HG02870 (cell line): ENCODE results near the gene TMEM176B.
A peak's percentile ranks its signal among the peaks of the same experiment; 100 is the strongest.
"Not testable (repeated sequence)": the region's sequence is repeated elsewhere in the genome, so short reads cannot be mapped to it uniquely, and the experiment has no call there.

Experiments used
- ATAC-seq: cut with Tn5 transposase; IDR thresholded peaks from one replicate; pipeline ENCODE4 v1.9.1; 2021; ENCODE audit warnings: mild to moderate bottlenecking, moderate library complexity; ENCODE audit not compliant: unreplicated experiment

The TMEM176B gene

DNA sequence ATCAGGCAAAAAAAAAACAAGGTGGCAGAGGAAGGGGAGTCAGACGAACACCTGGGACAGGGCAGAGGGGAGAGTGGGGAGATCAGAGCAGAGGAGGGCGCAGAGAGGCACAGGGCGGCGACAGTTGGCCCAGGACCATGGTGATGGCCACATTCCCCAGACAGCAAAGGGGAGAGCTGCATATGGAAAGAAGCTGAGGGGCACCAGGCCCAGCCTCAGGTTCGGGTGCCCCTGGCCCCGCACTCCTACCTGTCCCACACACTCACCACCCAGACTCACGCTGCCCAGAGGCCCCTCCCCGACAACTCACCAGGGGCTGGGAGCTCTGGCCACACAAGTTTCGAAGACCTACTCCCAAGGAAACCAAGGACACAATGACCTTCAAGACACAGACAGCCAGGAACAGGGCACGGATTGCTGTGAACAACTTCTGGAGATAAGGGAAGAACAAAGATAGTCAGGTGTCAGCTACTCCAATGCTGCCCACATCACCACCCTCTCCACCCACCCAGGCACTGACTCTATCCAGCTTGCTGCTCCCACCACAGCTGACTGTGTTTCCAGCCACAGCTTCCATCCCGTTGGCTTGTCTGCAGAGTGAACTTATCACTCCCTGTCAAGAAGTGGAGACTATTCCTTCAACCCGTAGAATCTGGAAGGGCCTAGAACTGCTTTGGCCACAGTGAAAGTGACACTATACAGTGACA is 8.3 kb downstream of the TMEM176B start:
- no peak for ATAC-seq

DNA sequence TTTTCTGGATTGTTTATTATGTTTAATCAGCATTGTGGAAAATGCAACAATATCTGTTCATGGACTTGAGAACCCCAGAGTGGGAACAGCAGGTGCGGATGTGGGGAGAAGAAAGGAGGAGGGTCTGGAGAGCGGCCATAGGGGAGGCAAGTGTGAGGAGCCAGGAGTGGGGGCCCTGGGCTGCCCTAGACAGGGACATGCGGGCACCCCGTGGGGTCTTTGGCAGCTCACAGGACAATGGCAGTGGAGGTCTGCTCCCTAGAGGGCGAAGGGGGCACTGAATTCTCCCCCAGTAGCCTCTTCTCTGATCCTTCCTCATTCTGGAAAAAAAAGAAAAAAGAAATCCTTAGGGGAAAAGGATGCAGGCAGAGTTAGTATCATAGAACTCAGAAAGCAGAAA is 8.9 kb downstream of the TMEM176B start:
- ATAC-seq = no peak

DNA sequence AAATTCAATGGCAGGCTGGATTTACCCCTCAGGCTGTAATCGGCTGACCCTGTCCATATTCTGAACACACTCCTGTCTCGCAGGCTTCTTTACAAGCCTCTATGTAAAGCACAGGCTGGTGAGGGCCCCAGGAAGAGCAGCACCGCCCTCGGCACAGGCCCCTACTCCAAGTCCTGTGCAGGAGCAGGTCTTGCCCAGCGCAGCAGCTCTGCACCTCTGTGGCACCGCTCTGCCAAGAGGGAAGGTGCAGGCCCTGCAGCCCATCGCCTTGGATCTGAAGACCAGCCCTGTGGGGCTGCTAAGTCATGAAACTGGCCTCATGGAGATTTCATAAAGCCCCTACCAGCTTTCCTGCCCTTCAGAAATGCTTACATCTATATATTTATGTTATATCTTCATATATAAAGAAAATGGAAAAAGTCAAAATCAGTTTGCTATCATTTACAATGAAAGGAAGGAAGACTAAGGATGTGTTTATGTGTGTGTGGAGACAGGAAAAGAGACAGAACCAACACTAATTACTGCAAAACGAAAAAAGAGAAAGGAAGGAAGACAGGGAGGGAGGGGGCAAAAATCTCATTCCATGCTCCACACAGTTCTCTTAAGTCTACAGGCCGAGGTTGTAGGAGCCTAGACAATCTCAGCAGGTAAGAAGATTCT is 9.6 kb downstream of the TMEM176B start:
- no peak for ATAC-seq

DNA sequence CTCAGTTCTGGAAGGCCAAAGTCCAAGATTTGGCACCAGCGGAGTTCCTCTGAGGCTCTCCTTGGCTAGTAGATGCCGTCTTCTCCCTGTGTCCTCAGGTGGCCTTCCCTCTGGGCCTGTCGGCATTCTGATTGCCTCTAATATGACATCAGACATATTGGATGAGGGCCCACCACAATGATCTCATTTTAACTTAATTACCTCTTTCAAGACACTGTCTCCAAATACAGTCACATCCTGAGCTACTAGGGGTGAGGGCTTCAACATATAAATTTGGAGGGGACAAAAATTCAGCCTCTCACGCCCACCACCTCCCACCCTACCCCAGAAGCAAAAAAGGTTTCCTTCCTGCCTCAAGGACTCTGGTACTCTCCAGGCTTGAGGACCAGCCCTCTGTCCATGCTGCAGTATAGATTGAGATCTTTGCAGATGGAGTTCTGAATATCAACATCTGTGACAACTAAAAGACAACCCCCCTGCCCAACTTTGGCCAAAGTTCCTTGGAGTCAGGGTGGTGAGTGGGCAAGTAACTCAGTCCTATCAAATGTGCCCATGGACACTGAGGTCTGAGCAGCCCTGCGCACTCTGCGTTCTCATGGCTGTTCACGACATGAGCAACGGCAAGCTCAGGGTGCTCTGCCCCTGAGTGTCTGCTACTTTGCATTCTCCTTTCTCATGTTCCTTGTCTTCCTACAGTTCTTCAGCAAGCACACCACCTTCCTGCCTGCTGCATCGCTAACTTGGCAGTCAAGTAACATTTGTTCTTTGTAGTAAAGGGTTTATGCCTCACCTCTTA is 11.5 kb downstream of the TMEM176B start:
- no peak for ATAC-seq

DNA sequence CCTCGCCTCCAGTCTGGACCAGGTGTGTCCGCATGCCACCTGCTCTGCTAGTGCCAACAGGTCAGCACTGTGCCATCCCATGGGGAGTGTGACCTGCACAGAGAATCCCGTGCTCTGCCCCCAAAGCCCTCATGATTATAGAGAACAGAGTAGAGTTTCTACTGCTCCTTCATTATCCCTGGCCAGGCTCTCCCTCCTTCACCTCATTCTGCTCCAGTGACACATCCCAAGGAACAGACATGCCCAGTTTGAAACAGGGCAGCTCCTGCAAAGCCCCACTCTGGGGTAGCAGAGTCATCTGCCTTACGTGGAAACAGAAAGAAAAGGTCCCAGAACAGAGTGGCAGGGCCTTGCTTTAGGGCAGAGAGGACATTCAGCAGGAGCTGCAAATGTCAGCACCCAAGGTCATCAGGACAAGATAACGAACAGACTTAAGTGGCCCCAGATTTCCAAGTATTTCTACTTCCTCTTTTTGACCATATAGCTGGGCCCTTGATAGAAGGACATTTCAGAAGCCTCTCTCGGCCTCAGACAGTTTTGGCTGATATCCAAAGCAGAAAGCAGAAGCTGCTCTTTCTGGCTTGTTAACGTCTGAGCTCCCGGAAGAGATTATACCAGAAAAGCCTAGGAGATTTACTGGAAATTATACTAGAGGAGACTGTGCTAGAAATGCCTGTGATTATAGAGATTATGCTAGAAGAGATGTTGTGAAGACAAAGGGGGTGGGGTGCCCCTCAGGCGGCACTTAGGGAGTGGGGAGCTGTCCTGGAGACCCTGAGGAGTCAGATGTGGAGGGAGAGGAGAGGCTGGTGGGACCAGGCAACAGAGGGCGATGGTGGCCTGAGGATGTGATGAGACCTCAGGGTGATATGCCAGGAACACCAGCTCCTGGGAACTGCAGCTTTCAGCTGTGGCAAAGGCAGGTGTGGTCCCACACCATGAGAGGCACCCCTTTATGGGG is 12.6 kb downstream of the TMEM176B start:
- no peak for ATAC-seq

DNA sequence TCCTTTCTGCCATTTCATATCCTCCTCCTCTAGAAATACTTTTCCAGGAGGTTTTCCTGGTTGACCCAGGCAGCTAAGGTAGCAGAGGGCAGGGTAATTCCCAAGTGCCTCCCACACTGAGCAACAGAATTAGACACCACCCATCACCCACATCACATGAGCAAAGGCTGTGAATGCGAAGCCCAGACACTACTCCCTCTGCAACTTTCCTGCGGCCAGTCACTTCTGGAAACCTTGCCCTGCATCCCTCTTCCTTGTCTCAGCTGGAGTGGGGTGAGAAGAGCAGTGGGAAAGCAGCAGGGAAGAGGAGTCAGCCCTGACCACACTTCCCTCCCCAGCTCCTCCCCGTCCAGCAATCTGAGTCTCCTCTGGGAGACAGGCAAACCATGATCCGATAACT is 15.2 kb downstream of the TMEM176B start:
- ATAC-seq = no peak

DNA sequence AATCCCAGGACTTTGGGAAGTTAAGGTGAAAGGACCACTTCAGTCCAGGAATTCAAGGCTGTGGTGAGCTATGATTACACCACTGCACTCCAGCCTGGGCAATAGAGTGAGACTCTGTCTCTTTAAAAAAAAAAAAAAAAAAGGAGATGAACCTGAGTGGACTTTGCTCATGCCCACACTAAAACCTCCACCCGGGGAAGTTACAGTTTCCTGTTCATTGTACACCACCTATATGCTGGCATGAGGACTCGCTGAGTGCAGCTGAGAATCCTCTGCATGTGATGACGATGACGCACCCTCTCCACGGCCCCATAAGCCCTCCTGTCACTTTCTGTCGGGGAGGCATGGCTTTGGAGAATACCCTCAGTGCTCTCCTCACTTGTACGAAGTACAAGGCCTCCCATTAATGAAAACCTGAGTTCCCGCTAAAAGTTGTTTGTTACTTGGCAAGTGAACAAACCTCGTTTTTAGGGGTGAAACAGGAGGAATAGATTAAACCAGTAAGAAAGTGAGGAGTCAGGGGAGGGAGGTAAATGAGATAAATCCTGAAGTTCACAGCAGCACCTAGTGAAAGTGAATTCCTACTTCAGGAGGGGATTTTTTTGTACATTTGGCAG is 15.9 kb downstream of the TMEM176B start:
- no peak for ATAC-seq

DNA sequence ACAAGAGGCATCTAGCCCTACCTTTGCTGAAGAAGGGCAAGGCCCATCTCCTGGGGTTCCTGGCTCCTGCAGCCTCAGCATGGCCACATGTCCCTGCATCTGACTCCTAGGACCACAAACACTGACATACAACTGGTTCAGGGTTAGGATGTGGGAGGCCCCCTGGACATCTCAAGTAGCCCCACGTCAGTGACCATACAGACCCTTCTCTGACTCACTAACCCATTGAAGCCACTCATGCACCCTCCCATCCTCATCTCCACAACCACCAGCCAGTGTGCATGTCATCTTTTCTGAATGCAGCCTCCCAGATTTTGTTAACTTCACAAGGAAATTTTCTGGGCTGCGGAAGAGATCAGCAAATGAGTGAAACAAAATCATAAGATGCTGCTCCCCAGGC is 18.2 kb downstream of the TMEM176B start:
- ATAC-seq = no peak

DNA sequence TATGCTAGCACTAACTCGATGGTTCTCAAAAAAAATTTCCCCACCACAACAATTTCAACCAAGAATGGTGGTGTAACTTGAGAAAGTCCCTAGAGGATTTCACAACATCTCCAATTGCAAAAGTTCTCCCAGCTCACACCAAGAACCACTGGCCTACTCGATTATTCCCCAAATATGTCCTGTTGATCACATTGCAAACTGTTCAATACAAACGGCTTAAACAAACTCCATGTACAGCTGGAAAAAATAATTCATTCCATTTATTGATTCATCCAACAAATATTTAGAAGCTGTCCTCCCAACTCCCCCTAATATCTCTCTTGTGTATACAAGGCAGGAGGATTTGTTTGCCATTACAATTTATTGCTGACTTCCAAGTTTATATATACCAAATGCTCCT is 19.1 kb downstream of the TMEM176B start:
- ATAC-seq = no peak

DNA sequence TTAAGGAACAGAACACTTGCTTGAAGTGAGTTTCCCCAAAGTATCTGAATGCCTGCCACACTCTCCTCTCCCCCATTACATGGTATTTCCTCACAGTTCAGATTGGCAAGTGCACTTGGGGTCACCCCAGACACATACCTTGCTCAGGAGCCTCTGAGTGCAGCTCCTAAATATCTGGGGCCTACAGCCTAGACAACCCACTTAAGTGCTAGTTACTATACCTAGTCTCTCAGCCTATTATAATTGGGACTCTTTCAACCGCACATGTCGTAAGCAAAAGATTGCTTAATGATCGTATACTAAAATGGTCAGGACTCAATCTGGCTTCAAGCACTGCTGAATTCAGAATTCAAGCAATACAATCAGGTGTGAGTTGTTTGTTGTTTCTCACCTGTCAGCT is 19.9 kb downstream of the TMEM176B start:
- ATAC-seq = no peak

DNA sequence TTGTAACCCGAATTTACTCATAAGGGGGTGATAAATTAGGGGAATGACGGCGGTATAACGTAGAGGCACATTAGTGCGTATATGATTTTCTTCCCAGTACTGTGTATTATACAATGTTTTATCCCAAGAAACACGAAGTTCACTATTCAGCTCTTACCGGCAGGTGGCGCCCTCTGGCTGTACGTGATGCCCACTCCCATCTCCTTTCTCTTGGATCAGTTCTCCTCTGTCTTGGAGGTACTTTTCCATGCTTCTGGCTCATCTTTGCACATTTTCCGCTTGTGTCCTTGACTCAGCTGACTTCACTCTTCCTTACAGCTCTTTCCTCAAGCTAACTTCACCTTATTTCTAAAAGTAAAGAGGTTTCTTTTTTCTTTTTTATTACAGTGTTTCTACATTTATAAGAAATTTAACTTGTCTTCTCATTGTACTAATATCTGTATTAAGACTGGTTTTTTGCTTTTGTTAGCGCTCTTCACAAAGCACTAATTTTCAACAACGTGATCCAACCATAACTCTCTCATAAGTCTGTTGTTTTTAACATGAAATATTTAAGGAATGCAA is 21.3 kb downstream of the TMEM176B start:
- no peak for ATAC-seq

DNA sequence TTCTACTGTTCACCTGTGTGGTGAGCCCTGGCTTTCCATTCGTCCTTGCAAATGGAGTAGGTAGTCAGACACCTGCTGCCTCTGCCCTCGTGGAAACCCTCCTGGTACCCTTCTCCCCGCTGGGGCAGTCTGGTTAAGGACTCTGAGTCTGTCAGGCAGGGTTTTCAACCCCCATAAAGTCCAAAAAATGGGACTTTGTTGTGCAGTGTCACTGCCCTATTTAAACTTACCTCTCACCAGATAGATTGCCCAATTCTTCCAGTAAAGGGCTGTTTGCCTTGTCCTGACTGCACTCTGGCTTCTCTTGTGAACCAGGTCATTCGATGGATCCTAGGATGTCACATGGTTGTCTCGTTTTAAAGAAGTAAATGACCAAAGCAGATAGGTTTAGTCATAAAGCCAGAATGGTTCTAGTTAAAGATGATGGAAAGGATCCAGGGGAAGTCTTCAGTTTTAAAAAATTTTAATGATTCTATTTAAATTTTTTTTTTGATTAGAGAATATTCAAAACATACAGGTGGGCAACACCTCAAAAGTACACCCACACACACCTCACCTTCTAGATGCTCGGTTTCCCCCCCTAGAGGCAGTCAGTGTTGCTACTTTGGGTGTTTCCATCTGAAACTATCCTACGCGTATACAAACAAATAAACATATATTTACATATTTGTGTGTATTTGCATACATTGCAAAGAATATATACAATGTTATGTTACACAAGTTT is 22.0 kb downstream of the TMEM176B start:
- no peak for ATAC-seq

DNA sequence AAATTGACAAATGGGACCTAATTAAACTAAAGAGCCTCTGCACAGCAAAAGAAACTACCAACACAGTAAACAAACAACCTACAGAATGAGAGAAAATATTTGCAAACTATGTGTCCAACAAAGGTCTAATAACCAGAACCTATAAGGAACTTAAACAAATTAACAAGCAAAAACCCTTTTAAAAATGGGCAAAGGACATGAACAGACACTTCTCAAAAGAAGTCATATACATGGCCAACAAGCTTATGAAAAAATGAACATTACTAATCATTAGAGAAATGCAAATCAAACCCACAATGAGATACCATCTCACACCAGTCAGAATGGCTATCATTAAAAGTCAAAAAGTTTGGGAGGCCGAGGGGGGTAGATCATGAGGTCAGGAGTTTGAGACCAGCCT is 26.0 kb downstream of the TMEM176B start:
- ATAC-seq = not testable (repeated sequence)

DNA sequence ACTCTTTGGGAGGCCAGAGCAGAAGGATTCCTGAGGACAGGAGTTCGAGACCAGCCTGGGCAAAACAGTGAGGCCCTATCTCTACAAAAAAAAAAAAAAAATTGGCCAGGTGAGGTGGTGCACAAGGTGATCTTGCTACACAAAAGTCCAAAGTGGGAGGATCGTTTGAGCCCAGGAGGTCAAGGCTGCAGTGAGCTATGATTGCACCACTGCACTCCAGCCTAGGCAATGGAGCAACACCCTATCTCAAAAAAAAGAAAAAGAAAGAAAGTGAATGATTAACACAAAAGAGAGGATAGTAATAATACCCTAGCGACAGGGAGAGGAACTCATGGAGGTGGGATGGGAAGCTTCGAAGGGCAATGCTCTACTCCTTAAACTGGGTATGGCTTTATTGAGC is 30.4 kb downstream of the TMEM176B start:
- ATAC-seq = no peak

DNA sequence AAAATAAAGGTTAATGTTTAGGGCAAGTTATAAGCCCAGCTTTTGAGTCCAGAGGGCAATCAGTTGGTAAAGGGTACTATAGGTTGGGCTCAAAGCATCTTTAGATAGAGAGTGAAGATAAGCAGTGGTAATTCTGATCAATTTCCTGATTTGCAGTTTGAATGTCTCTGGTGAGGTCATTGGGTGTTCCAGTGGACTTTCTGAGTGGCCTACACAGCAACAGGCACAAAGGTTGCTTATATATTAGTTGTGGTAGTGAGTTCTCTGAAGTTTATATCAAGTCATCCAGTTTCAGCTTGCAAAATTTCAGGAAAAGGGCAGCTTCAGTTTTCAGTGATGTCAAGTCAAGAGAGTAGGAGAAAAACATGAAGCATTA is 33.8 kb downstream of the TMEM176B start:
- ATAC-seq = no peak

DNA sequence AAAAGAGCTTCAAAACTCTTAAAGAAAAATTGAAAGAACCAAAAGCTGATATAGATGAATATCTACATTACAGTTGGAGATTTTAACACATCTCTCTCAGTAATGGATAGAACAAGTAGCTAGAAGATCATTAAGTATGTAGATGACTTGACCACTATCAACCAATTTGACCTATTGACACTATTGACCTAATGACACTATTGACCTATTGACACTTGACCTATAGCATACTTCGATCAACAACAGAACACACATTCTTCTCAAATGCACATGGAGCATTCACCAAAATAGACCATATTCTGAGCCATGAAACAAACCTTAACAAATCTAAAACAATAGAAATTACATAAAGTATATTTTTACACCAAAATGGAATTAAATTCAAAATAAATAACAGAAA is 40.7 kb downstream of the TMEM176B start:
- ATAC-seq = no peak

DNA sequence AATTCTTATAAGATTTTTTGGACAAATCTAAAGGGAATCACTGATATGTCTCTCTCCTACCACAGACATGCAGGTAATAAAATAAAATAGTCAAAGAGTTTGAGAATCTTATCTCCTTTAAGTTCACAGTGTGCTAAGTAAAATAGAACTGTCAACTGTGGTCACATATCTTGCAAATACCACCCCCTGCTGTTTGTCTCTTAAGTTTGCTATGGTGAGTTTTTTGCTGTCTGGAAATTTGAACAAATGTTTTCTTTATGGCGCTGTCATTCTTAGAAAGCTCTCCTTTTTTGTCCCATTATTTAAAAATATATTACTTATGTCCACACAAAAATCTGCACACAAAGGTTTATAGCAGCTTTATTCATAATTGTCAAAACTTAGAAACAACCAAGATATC is 43.3 kb downstream of the TMEM176B start:
- no peak for ATAC-seq

DNA sequence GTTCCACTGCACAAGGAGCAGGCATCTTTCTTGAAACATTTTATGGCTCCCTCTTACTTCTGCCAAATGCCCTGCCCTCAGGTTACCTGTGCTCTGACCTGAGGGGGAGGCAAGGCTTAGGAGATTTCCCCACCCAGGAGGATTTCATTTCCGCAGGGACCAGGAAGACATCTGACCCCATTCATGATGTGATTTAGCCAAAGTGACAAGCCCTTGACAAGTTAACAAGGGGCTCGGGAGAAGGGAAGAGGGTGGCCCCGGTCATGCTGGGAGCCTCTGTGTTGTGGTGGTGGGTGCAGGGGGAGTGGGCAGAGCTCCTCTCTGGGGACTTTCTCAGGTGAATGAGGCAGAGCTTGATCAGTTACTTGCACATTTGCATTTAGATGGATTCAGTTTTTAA is 44.0 kb downstream of the TMEM176B start:
- ATAC-seq = no peak

DNA sequence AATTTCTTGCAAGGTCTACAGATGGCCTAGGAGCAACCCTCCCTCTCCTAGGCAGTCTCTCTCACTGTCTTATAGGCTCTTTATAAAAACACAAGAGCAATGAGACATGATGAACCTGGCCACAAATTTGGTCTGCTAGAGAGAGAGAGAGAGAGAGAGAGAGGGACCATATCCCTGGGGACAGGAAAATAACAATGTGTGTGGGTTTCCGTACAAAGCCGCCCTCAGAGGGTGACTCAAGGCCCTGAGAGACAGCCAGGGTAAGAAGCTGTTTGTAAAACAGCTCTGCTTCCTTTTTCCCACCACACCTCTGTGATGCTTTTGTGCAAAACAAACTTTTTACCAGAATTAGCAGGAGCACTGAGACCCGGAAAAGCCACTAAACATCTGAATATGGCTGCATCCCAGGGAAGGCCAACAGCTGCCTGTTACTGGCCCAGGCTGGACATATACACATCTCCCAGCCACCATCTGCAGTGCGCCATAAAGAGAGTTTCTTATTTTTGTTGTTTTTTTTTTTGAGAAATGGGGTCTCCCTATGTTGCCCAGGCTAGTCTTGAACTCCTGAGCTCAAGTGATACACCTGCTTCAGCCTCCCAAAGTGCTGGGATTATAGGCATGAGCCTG is 44.6 kb downstream of the TMEM176B start:
- ATAC-seq = peak; percentile 41
